ENCODE measurements around the gene FAM168B. TPM values are rescaled to one million over a fixed set of nuclear protein-coding genes. Genes with fewer than 3 reads are reported as not detected.

Gene FAM168B
- total RNA-seq, 1 experiment from 2014 or later: 109 TPM

DNA sequence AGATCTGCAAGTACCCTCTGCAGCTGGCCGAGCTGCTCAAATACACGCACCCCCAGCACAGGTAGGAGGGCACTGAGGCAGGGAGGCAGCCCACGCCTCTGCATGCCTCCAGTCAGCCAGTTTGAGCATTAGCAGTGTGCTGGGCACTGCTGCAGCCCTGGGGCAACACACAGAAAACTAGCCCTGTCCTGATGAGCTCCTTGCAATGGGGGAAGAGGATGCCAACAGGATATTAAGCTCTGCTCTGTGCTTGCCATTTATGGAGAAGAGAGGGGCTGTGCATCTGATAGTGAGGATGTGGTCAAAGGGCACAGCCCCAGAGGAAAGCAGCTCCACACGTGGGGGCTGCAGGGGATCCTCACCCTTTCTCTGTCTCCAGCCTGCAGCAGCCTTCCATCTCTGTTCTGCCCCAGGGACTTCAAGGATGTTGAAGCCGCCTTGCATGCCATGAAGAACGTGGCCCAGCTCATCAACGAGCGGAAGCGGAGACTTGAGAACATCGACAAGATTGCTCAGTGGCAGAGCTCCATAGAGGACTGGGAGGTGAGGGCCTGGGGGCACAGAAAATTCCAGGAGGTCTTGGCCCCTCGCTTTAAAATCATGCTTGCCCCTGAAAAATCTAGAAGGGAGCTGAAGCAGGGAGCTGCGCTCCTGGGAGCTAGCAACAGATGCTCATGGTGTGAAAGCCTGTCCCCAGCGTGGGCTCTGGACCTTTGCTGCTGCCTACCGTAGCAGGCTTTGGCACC lies 51.7 kb downstream of the FAM168B start:
- no peak for DNase-seq (ENCODE audit: extremely low read depth, low read depth)

DNA sequence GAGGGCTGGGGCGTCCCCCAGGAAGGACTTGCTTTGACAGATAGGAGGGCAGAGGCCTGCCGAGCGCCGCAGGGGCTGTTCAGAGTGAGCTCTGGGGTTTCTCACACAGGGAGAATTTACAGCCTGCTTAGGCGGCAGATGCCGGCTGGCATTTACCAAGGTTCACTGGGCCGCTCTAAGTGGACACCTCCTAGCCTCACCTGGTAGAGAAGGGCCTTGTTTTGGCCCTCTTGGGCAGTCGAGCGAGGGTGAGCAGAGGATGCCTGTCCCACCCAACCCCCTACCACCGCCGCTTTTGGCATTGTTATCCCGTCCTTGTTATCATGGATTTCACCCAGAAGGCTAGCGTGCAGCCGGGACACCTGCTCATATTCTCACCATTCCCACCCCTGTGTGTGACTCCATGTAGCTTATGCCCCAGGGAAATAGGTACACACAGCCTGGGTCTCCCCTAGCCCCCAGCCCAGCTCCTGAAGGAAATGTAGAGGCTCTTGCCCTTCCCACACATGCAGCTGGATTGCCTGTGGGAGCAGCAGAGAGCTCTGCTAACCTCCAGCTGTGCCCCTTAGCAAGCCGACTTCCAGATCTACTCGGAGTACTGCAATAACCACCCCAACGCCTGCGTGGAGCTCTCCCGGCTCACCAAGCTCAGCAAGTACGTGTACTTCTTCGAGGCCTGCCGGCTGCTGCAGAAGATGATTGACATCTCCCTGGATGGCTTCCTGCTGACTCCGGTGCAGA lies 52.4 kb downstream of the FAM168B start:
- no peak for DNase-seq (ENCODE audit: extremely low read depth, low read depth)

DNA sequence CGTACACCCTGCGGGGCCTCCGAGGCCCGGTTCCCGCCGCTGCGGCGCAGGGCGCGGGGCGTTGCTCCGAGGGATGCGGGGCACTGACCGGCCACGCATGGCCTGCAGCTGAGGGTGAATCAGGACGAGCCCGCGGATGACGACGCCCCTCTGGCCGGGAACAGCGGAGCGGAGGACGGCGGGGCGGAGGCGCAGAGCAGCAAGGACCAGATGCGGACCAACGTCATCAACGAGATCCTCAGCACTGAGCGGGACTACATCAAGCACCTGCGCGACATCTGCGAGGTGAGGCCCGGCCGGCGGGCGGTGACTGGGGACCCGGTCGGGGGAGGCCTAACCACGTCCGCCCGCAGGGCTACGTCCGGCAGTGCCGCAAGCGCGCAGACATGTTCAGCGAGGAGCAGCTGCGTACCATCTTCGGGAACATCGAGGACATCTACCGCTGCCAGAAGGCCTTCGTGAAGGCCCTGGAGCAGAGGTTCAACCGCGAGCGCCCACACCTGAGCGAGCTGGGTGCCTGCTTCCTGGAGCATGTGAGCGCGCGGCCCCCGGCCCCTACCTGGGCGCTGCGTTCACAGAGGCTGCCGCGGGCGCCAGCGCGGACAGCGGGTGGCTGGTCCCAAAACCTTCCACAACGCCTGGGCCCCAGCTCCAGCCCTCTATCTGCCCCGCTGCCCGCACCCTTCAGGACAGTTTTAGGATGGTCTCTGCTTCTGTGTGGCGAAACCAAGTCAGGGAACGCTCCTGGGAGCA lies 53.2 kb downstream of the FAM168B start:
- no peak for DNase-seq (ENCODE audit: extremely low read depth, low read depth)

DNA sequence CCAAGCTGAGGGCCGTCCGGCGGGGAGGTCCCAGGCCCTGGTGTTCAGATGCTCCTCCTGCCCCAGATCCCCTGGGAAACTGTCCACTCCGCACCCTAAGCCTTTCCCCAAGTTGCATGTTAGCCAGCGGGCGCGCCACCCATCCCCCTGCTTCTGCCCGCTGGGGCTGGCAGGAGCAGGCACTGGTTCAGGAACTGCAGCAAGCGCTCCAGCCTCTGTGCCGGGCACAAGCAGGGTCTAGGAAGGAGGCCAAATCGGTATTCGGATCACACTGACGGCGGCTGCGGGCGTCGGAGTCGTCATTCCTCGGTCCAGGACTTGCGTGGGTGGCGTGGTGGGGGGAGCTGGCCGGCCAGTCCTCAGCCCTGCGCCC lies 53.7 kb downstream of the FAM168B start:
- no peak for DNase-seq (ENCODE audit: extremely low read depth, low read depth)

DNA sequence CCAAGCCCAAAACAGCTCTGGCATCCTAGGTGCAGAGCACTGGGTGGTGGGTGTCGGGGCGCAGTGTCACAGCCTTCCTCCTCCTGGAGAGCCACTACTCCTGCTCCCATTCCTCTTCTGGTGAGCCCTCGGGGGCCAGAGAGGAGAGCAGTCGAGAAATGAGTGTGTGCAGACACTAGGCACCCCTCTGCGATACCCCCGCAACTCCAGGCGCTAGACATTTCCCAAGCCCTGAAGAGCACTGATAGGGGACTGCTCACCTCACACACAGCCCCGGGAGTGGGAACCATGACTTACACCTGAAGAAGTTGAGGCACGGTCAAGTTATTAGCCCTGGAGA lies 54.2 kb downstream of the FAM168B start:
- DNase-seq (ENCODE audit: extremely low read depth, low read depth): no peak

DNA sequence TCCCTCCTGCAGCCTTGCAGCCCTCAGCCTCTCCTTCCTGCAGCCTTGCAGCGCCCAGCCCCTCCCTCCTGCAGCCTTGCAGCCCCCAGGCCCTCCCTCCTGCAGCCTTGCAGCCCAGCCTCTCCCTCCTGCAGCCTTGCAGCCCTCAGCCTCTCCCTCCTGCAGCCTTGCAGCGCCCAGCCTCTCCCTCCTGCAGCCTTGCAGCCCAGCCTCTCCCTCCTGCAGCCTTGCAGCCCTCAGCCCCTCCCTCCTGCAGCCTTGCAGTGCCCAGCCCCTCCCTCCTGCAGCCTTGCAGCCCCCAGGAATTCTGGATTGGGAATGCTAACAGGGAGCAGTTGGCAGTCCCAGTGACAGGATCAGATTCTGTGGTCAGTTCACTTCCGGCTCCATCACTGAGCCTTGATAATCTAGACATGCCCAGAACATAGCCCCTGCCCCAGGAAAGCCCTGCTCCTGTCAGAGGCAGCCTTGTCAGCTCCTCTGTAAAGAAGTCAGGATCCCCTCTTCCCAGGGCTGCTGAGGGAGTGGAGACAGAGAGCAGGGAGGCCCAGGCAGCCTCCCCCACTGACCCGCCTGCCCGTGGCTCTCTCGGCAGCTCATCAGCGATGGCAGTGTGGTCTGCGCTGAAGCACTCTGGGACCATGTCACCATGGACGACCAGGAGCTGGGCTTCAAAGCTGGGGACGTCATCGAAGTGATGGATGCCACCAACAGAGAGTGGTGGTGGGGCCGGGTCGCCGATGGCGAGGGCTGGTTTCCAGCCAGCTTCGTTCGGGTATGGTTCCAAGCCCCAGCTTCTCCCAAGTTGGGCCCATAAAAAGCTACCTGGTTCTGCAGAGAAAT lies 54.8 kb downstream of the FAM168B start:
- DNase-seq (ENCODE audit: extremely low read depth, low read depth): no peak

DNA sequence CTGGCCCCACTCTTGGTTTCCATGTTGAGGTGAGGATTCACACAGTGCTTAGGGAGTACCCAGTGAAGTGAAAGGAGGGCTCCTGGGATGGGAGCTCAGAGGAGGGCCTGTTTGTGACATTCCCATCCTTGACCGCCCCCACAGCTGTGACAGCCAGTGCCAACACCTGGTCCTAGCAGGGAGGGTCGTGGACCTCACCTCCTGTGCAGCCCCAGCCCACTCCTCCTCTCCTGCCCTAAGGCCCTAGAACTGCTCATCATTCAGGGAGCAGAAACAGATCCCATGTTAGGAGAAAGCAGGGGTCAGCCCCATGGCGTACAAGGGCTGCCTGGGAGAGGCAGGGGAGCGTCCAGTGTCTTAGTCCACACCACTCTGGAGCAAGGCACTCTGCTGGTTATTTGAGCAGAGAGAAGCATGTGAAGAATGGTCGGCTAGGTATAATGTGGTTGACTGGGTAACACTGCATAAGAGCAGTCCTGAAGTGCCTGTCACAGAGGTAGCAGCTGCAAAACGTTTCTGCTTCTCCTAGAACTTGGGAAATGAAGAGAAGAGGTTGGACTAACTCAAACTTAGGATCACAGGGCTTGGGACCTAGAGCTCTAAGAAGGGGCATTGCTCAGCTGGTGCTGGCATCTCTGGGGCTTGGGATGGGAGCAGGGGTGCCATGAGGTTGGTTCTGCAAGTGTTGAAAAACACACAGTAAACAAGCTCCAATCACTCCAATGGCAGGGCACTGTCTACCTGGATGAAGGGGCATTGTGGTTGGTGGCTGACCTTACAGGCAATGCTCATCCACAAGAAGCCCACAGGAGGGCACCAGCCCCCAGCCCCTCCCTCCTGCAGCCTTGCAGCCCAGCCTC lies 55.6 kb downstream of the FAM168B start:
- no peak for DNase-seq (ENCODE audit: extremely low read depth, low read depth)

DNA sequence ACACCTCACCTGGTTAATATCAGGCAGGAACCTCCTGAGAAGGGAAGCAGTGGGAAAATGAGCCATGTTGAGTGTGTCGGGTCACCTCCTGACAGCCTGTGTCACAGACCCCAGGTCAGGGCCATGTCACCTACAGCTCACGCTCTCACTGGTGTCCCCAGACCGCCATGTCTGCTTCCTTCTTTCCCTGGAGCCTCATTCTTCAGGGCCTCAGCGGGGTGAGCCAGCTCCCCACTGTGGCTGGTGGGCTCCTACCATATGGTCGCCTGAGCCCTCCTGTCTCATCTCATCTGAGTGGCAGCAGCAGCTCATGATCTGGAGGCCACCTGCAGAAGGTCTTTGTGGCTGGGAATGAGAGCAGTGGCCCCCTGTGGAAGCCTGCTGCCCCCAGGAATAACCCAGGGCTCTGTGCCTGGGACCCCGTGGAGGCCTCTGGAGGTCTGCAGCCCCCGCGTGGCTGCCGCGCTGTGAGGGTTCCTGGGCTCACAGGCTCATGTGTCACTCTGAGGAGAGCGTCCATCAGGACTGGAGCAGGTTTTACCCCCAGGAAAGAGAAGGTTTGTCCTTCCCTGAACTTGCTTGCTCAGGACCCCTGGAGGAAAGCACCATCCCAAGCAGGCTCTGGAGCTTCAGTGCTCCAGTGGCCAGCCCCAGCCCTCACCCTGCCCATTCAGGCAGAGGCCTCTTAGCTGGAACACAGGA lies 56.4 kb downstream of the FAM168B start:
- DNase-seq (ENCODE audit: extremely low read depth, low read depth): no peak

DNA sequence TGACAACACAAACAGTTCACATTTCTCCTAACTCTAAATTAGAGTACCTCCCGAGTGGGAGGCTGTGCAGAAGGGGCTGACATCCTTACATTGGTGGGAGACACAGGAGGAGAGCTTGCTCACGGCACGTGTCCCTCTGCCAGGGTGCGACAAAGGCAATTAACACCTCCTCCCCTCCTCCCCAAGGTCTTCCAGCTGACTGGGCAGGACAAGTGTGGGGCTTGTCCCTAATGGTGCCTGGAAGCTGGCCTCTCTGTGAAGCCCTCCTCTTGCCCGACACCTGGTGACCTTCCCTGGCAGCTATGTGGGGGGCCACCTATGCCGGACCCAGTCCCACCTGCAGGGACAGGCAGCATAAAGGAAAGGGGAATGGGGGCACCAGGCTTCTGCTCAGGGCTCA lies 57.0 kb downstream of the FAM168B start:
- DNase-seq (ENCODE audit: extremely low read depth, low read depth): no peak

DNA sequence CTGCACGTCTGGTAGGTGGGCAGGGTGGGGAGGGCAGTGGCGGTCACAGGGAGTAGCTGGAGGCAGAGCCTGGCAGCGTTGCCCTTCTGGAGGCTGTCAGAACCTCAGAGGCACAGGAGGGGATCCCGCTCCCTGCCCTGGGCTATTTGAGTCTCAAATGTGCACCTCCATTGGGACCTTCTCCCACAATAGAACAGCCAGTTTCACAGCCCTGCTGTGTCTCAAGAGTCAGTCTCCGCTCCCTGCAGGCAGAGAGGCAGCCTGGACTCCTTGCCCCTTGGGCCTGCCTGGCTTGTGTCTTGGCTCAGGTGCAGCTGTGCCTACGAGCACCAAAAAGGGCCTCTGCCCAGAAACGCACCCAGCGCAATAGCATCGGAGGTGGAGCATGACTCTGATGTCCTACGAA lies 57.4 kb downstream of the FAM168B start:
- no peak for DNase-seq (ENCODE audit: extremely low read depth, low read depth)

DNA sequence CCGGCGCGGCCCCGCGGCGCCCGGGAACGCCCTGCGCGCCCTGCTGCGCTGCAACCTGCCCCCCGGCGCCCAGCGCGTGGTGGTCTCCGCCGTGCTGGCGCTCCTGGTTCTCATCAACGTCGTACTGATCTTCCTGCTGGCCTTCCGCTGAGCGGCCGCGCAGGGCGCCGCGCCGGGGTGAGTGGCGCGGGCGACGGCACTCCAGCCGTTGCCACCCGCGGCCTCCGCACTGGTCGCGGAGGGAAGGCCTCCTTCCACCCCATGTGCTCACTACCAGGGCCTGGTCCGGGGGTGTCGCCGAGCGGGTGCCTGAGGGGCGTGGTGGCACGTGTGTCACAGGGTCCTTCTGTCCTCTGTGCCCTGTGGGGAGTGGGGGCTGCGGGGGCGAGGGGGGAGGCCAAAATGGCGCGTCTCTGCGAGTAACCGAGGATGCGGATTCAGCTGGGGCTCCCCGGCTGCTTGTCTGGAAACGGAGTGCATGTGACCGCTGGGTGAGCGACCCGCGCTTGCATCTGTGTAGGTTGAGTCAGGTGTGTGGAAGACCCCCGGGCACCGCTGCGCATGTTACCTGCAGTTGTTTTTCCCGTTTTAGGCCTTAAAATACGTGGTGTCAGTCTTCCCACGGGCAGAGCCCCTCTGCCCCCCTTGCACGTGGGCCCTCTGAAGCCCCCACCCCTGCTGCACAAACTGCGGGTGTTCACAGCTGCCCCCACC lies 58.0 kb downstream of the FAM168B start:
- DNase-seq (ENCODE audit: extremely low read depth, low read depth): no peak

DNA sequence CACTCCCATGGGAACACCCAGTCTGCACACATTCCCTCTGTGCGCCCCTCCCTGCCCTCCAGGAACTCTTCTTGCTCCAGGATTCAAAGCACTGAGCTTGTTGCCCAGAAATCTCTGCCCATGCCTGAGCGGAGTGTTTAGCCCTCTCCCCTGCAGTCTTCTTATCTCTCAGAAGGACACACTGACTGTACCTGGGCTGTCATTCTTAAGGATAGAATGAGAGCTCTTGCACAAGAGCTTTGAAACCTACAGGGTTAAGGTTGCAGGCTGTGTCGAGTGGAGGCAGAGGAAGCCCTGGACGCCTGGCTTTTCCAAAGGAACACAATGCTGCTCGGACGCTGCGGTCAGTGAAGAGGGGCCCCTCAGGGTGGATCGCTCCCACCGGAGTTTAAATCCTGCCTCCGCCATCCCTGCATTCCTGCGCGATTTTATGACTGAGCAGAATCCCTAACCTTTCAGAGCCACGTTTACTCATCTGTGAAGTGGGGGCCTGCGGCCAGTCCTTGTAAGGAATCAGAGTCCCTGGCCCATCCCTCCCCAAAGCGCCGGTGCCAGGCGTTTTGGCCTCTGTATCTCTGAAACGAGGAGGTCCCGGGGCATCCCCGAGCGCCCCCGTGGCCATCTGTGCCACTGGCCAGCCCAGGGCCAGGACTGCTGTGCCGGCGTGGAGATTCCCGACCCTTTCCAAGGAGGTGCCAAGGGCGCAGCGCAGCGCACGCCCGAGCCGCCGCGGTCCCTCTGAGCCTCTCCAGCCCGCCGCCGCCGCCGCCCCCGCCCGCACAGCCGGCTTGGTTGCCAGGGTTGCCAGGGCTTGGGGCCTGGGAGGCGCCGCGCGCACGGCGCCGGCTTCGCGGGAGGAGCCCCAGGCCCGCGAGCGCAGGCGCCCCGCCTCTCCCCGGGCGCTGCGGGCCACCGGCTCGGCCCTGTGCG lies 58.9 kb downstream of the FAM168B start:
- DNase-seq (ENCODE audit: extremely low read depth, low read depth): no peak

DNA sequence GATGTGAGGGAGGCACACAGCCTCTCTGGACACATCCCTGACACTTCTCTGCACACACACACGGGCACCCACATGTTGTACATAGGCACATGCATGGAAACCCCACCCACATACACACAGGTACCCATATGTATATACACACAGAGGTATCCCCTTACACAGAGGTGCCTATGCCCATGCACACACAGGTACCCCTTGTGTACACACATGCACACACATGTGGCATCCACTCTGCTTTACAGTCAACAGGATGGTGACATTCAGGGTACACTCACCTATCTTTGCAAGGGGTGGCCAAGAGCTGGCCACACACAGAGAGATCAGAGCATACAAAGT lies 59.5 kb downstream of the FAM168B start:
- DNase-seq (ENCODE audit: extremely low read depth, low read depth): no peak

DNA sequence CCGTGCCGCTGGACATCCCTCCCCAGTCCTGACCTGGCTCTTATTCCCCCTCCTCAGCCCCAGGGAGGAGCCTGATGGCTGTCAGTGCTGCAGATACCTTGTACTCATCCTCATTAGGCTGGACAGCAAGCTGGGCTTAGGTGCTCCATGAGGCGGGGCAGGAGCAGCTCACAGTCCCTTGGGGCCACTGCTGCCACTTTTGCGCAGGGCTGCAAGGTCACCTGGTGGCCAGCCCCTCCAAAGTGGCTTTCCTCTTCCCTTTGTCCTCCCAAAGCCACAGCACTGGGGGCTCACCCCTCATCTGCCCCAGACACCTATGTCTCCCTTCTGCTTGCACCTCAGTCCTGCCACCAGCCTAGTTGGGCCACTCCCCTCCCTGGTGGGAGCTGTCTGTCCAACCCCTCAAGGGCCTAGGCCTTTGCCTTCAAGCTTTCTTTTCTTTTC lies 60.8 kb downstream of the FAM168B start:
- DNase-seq (ENCODE audit: extremely low read depth, low read depth): no peak

DNA sequence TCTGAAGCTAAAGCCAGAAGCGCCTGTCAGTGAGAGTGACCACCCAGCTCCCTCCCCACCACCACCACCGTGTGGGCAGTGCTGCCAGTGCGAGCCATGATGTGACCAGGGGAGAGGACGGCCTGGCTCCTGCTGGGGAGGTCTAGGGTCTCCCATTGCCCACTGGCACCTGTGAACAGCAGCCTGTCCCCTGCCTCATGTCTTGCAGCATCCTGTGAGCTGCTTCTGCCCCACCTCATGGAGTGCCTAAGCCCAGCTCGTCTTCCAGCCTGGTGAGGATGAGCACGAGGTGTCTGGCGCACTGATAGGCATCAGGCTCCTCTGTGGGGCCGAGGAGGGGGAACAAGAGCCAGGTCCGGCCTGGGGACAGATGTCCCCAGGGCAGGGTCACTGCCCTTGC lies 61.4 kb downstream of the FAM168B start:
- DNase-seq (ENCODE audit: extremely low read depth, low read depth): no peak

DNA sequence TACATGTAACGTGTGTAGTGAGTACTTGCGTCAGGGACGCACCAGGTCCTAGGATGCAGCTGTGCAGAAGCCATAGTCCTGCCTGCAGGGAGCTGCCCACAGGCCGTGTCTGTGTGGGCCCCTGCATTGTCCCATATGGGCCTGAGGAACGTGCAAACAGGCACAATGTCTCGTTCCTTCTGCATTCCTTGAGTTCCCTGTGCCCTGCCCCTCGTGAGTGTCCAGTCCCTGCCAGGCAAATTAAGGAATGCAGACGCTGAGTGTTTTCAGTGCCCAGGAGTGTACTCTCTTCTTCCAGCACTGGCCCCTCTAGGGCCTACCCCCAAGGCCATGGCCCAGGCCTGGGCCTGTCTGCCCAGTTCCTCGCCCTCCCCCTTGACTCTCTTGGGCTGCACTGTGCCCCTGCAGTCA lies 61.8 kb downstream of the FAM168B start:
- no peak for DNase-seq (ENCODE audit: extremely low read depth, low read depth)

DNA sequence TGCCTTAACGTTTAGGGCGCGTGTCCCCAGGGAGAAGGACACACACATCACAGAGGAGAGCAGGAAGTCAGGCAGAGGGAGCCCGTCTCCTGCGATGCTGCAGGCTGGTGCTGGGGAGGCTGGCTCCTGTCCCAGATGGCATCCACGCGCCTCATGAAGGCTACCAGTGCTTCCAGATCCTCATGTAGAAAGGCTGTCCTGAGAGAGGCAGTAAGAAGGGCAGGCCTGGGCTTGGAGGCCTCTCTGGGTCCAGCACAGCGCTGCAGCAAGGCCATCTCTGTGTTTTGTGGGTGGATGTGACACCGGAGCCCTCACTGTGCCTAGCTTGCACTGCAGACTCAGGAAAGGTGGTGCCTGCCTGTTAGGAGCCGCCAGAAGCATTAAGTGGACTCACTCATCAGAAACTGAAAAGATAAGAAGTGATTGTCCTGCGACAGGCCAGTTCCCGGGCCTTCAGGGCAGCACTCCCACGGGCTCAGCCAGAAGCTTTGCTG lies 62.7 kb downstream of the FAM168B start:
- DNase-seq (ENCODE audit: extremely low read depth, low read depth): no peak

Measured in NCI-H460 (cell line).